ENCODE data around the gene PGLYRP2.

DNA sequence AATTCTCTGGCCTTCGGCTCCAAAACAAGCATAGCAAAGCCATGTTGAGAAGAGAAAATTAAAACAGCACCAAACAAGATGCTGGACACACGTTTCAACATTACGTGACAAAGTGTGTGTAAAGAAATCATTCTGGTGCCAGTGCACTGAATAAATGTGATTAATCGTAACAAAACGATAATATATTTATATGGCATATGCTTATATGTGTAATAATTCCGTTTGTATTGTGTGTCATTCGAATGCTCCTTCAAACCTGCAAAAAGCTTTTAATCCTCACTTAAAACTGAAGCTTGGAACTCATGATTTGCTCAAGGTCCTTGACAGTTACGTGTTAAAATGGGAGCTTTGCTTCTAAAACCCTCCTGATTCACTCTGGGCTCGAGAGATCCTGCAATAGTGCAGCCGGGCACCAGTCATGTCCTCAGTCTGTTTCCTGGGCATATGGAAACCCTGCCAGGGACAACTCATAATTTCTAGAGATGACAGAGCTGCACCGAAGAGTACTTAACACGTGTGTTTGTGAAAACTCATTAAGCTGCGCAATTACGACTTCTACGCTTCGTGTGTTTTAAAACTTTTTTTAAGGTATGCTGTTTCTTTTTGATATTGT, 59.8 kb downstream of the PGLYRP2 start:
- TF ChIP-seq GABPA (IDR thresholded peaks at IDR 0.05; ENCODE audit: low read depth, low read length) (no peak), GABPA (CRISPR knock-in tag; IDR thresholded peaks at IDR 0.05; ENCODE audit: low read depth) (no peak), ZMYM4 (CRISPR knock-in tag; IDR thresholded peaks at IDR 0.05) (no peak), ZKSCAN1 (IDR thresholded peaks at IDR 0.05; ENCODE audit: low read length) (no peak), EED (CRISPR knock-in tag; IDR thresholded peaks at IDR 0.05) (no peak), RAD21 (CRISPR knock-in tag; IDR thresholded peaks at IDR 0.05) (no peak), SIN3A (IDR thresholded peaks at IDR 0.05; ENCODE audit: borderline replicate concordance, low read depth, low read length) (0 out of 2 replicates have a peak, but pooled peaks have one; percentile 4), ZNF20 (CRISPR knock-in tag; IDR thresholded peaks at IDR 0.05) (no peak), HNRNPH1 (optimal IDR thresholded peaks at IDR 0.05; ENCODE audit: low read depth, low read length) (no peak)
- TF ChIP-seq, protein P1, sequence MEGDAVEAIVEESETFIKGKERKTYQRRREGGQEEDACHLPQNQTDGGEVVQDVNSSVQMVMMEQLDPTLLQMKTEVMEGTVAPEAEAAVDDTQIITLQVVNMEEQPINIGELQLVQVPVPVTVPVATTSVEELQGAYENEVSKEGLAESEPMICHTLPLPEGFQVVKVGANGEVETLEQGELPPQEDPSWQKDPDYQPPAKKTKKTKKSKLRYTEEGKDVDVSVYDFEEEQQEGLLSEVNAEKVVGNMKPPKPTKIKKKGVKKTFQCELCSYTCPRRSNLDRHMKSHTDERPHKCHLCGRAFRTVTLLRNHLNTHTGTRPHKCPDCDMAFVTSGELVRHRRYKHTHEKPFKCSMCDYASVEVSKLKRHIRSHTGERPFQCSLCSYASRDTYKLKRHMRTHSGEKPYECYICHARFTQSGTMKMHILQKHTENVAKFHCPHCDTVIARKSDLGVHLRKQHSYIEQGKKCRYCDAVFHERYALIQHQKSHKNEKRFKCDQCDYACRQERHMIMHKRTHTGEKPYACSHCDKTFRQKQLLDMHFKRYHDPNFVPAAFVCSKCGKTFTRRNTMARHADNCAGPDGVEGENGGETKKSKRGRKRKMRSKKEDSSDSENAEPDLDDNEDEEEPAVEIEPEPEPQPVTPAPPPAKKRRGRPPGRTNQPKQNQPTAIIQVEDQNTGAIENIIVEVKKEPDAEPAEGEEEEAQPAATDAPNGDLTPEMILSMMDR (CRISPR knock-in tag; IDR thresholded peaks at IDR 0.05) = no peak
- TF ChIP-seq, protein P2, sequence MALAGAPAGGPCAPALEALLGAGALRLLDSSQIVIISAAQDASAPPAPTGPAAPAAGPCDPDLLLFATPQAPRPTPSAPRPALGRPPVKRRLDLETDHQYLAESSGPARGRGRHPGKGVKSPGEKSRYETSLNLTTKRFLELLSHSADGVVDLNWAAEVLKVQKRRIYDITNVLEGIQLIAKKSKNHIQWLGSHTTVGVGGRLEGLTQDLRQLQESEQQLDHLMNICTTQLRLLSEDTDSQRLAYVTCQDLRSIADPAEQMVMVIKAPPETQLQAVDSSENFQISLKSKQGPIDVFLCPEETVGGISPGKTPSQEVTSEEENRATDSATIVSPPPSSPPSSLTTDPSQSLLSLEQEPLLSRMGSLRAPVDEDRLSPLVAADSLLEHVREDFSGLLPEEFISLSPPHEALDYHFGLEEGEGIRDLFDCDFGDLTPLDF (CRISPR knock-in tag; IDR thresholded peaks at IDR 0.05) = no peak
- TF ChIP-seq, protein P3, sequence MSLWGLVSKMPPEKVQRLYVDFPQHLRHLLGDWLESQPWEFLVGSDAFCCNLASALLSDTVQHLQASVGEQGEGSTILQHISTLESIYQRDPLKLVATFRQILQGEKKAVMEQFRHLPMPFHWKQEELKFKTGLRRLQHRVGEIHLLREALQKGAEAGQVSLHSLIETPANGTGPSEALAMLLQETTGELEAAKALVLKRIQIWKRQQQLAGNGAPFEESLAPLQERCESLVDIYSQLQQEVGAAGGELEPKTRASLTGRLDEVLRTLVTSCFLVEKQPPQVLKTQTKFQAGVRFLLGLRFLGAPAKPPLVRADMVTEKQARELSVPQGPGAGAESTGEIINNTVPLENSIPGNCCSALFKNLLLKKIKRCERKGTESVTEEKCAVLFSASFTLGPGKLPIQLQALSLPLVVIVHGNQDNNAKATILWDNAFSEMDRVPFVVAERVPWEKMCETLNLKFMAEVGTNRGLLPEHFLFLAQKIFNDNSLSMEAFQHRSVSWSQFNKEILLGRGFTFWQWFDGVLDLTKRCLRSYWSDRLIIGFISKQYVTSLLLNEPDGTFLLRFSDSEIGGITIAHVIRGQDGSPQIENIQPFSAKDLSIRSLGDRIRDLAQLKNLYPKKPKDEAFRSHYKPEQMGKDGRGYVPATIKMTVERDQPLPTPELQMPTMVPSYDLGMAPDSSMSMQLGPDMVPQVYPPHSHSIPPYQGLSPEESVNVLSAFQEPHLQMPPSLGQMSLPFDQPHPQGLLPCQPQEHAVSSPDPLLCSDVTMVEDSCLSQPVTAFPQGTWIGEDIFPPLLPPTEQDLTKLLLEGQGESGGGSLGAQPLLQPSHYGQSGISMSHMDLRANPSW (CRISPR knock-in tag; IDR thresholded peaks at IDR 0.05; ENCODE audit: borderline replicate concordance) = no peak
